ENCODE results near the gene ARFGEF2.
"Not testable (repeated sequence)": the region's sequence is repeated elsewhere in the genome, so short reads cannot be mapped to it uniquely, and the experiment has no call there.

ARFGEF2 gene

GRCh38 chr20:48921168-48921882 is at the start of gene ARFGEF2:
ARFGEF2 (plus strand) TSS chr20:48921711; CDS start chr20:48921890, 179 bp downstream.
- peak; percentile 93 for DNase-seq

- DNase-seq: no peak
Measured at GRCh38 chr20:48875233-48875913, 46.1 kb upstream of the ARFGEF2 start.

- DNase-seq: no peak
Measured at GRCh38 chr20:48875914-48876240, 45.6 kb upstream of the ARFGEF2 start.

GRCh38 chr20:48877304-48877703 is 44.2 kb upstream of the ARFGEF2 start:
- DNase-seq: no peak

GRCh38 chr20:48878534-48879248 is 42.8 kb upstream of the ARFGEF2 start:
- DNase-seq: no peak

GRCh38 chr20:48879612-48880245 is 41.8 kb upstream of the ARFGEF2 start:
- DNase-seq: no peak

- DNase-seq: no peak
Measured at GRCh38 chr20:48880331-48880730, 41.2 kb upstream of the ARFGEF2 start.

- DNase-seq: no peak
Measured at GRCh38 chr20:48880981-48881657, 40.4 kb upstream of the ARFGEF2 start.

GRCh38 chr20:48885237-48885636 is 36.3 kb upstream of the ARFGEF2 start:
- DNase-seq: no peak

GRCh38 chr20:48886194-48886593 is 35.3 kb upstream of the ARFGEF2 start:
- DNase-seq: no peak

- no peak for DNase-seq
Measured at GRCh38 chr20:48886811-48887210, 34.7 kb upstream of the ARFGEF2 start.

GRCh38 chr20:48888517-48888916 is 33.0 kb upstream of the ARFGEF2 start:
- not testable (repeated sequence) for DNase-seq

- no peak for DNase-seq
Measured at GRCh38 chr20:48889140-48889790, 32.2 kb upstream of the ARFGEF2 start.

- DNase-seq: no peak
Measured at GRCh38 chr20:48891235-48892048, 30.1 kb upstream of the ARFGEF2 start.

GRCh38 chr20:48892049-48892470 is 29.5 kb upstream of the ARFGEF2 start:
- DNase-seq: no peak

- DNase-seq: no peak
Measured at GRCh38 chr20:48892891-48893290, 28.6 kb upstream of the ARFGEF2 start.

GRCh38 chr20:48893374-48893773 is 28.1 kb upstream of the ARFGEF2 start:
- DNase-seq: no peak

GRCh38 chr20:48897305-48898010 is 24.1 kb upstream of the ARFGEF2 start:
- no peak for DNase-seq

- no peak for DNase-seq
Measured at GRCh38 chr20:48898210-48898609, 23.3 kb upstream of the ARFGEF2 start.

- no peak for DNase-seq
Measured at GRCh38 chr20:48898896-48899530, 22.5 kb upstream of the ARFGEF2 start.
